H9 (cell line): Measurements from ENCODE around the gene RAET1G. TPM values are rescaled to one million over a fixed set of nuclear protein-coding genes. Genes with fewer than 3 reads are reported as not detected.
A peak's percentile ranks its signal among the peaks of the same experiment; 100 is the strongest.

ENCODE experiments used
- DNase-seq: peaks from one replicate; pipeline ENCODE4 v3.0.0-alpha.2; 2017
- H2AFZ ChIP-seq: one replicate; pipeline ENCODE4 v1.6.1; 2013; ENCODE audit warnings: mild to moderate bottlenecking, low read length, control low read depth, moderate library complexity
- H2AK5ac ChIP-seq: 2 replicates; pipeline ENCODE4 v1.6.1; 2013; ENCODE audit warnings: low read length, control low read depth, mixed read lengths; ENCODE audit not compliant: insufficient read length
- H2BK120ac ChIP-seq: one replicate; pipeline ENCODE4 v1.6.1; 2013; ENCODE audit warnings: low read depth, mild to moderate bottlenecking, low read length, control low read depth, inconsistent platforms; ENCODE audit not compliant: poor library complexity, severe bottlenecking
- H2BK12ac ChIP-seq: 2 replicates; pipeline ENCODE4 v1.6.1; 2013; ENCODE audit warnings: low read length, control low read depth, mixed read lengths, low read depth; ENCODE audit not compliant: insufficient read length
- H2BK15ac ChIP-seq: 2 replicates; pipeline ENCODE4 v1.6.1; 2013; ENCODE audit warnings: low read depth, low read length, control low read depth
- H2BK20ac ChIP-seq: one replicate; pipeline ENCODE4 v1.6.1; 2013; ENCODE audit warnings: low read depth, mild to moderate bottlenecking, low read length, control low read depth, inconsistent platforms; ENCODE audit not compliant: poor library complexity, severe bottlenecking
- H2BK5ac ChIP-seq: 2 replicates; pipeline ENCODE4 v1.6.1; 2013; ENCODE audit warnings: low read length, control low read depth, mixed read lengths; ENCODE audit not compliant: insufficient read length
- H3K14ac ChIP-seq: 2 replicates; pipeline ENCODE4 v1.6.1; 2013; ENCODE audit warnings: low read length, control low read depth; ENCODE audit not compliant: insufficient read depth
- H3K18ac ChIP-seq: 2 replicates; pipeline ENCODE4 v1.6.1; 2013; ENCODE audit warnings: low read depth, mild to moderate bottlenecking, mixed read lengths, low read length, control low read depth; ENCODE audit not compliant: insufficient read length
- H3K23ac ChIP-seq: 2 replicates; pipeline ENCODE4 v1.6.1; 2013; ENCODE audit warnings: low read length, control low read depth, mixed read lengths, low read depth; ENCODE audit not compliant: insufficient read length
- H3K23me2 ChIP-seq: 2 replicates; pipeline ENCODE4 v1.6.1; 2013; ENCODE audit warnings: low read depth, mild to moderate bottlenecking, mixed read lengths, low read length, control low read depth; ENCODE audit not compliant: insufficient read length, poor library complexity, severe bottlenecking
- H3K27ac ChIP-seq: 2 replicates; pipeline ENCODE4 v1.5.1; 2013; ENCODE audit warnings: low read length, control low read depth, mixed read lengths, low read depth; ENCODE audit not compliant: insufficient read length
- H3K27me3 ChIP-seq: 2 replicates; pipeline ENCODE4 v1.6.1; 2013; ENCODE audit warnings: low read length, control low read depth, inconsistent platforms; ENCODE audit not compliant: insufficient read depth
- H3K4ac ChIP-seq: 2 replicates; pipeline ENCODE4 v1.6.1; 2013; ENCODE audit warnings: low read depth, mild to moderate bottlenecking, control low read depth, inconsistent platforms, low read length, moderate library complexity
- H3K4me1 ChIP-seq: 2 replicates; pipeline ENCODE4 v1.6.1; 2013; ENCODE audit warnings: low read length, control low read depth, inconsistent platforms; ENCODE audit not compliant: insufficient read depth
- H3K4me2 ChIP-seq: 2 replicates; pipeline ENCODE4 v1.6.1; 2013; ENCODE audit warnings: low read length, control low read depth, mixed read lengths; ENCODE audit not compliant: insufficient read length, insufficient read depth
- H3K56ac ChIP-seq: 2 replicates; pipeline ENCODE4 v1.6.1; 2013; ENCODE audit warnings: low read depth, mild to moderate bottlenecking, mixed read lengths, low read length, control low read depth; ENCODE audit not compliant: insufficient read length
- H3K79me1 ChIP-seq: 2 replicates; pipeline ENCODE4 v1.6.1; 2013; ENCODE audit warnings: low read depth, mild to moderate bottlenecking, moderate library complexity, low read length, control low read depth, inconsistent platforms; ENCODE audit not compliant: insufficient read depth, poor library complexity, severe bottlenecking
- H3K79me2 ChIP-seq: 2 replicates; pipeline ENCODE4 v1.6.1; 2013; ENCODE audit warnings: low read length, control low read depth, inconsistent platforms; ENCODE audit not compliant: insufficient read depth
- H3K9ac ChIP-seq: 2 replicates; pipeline ENCODE4 v1.6.1; 2013; ENCODE audit warnings: low read length, control low read depth, mixed read lengths; ENCODE audit not compliant: insufficient read length; ENCODE audit errors: extremely low read depth
- H3K9me3 ChIP-seq: one replicate; pipeline ENCODE4 v1.6.1; 2013; ENCODE audit warnings: low read depth, low read length, inconsistent platforms; ENCODE audit not compliant: control insufficient read depth
- H3T11ph ChIP-seq: one replicate; pipeline ENCODE4 v1.6.1; 2013; ENCODE audit warnings: mild to moderate bottlenecking, low read length, control low read depth, inconsistent platforms
- H4K20me1 ChIP-seq: one replicate; pipeline ENCODE4 v1.6.1; 2013; ENCODE audit not compliant: control insufficient read depth, insufficient read length, insufficient read depth
- H4K5ac ChIP-seq: 2 replicates; pipeline ENCODE4 v1.6.1; 2013; ENCODE audit warnings: low read depth, mild to moderate bottlenecking, mixed read lengths, low read length, control low read depth; ENCODE audit not compliant: insufficient read length
- H4K8ac ChIP-seq: replicated peaks from 2 replicates; pipeline ENCODE4 v1.6.1; 2013; ENCODE audit warnings: low read length, control low read depth, mixed read lengths, low read depth; ENCODE audit not compliant: insufficient read length
- H4K91ac ChIP-seq: 2 replicates; pipeline ENCODE4 v1.6.1; 2013; ENCODE audit warnings: low read depth, mild to moderate bottlenecking, moderate library complexity, mixed read lengths, low read length, control low read depth; ENCODE audit not compliant: insufficient read length
- H3K27ac Mint-ChIP-seq, 3 experiments: 2 replicates in 2 of 3; 3 replicates in 1 of 3; pipeline ENCODE4 v1.8.0; 2020 to 2021; ENCODE audit warnings: mixed read lengths in 3 of 3, mild to moderate bottlenecking in 1 of 3, moderate library complexity in 1 of 3
- H3K27me3 Mint-ChIP-seq: 2 replicates; pipeline ENCODE4 v1.8.0; 2021; ENCODE audit warnings: low read depth, mild to moderate bottlenecking, moderate library complexity, mixed read lengths
- H3K36me3 Mint-ChIP-seq, 3 experiments: 2 replicates in 2 of 3; 3 replicates in 1 of 3; pipeline ENCODE4 v1.8.0; 2020 to 2021; ENCODE audit warnings: low read depth in 3 of 3, mixed read lengths in 3 of 3; ENCODE audit not compliant: insufficient read depth in 1 of 3
- H3K4me1 Mint-ChIP-seq, 2 experiments: 2 replicates each; pipeline ENCODE4 v1.8.0; 2020; ENCODE audit warnings: mixed read lengths in 2 of 2
- H3K4me3 Mint-ChIP-seq, 2 experiments: 2 replicates in 1 of 2; 3 replicates in 1 of 2; pipeline ENCODE4 v1.8.0; 2020 to 2021; ENCODE audit warnings: mild to moderate bottlenecking in 2 of 2, mixed read lengths in 2 of 2, moderate library complexity in 1 of 2
- H3K9me3 Mint-ChIP-seq, 2 experiments: 2 replicates in 1 of 2; 3 replicates in 1 of 2; pipeline ENCODE4 v1.8.0; 2020; ENCODE audit warnings: mild to moderate bottlenecking in 2 of 2, mixed read lengths in 2 of 2, moderate library complexity in 1 of 2
- WGBS: extraction: QIAGEN DNeasy Blood & Tissue Kit; methylation state at CpG from one replicate; pipeline ENCODE4 v1.1.7; 2013; ENCODE audit warnings: missing lambda C conversion rate, low lambda C conversion rate, mixed read lengths; ENCODE audit not compliant: insufficient read length; ENCODE audit errors: extremely low coverage; 5-methylcytosine and 5-hydroxymethylcytosine counted together
- long read RNA-seq: library from polyadenylated mRNA; unstranded; transcript quantifications from one replicate; pipeline ENCODE4 v2.0.0, GENCODE V29; 2020
- total RNA-seq: library from RNA; stranded (reverse); gene quantifications from 2 replicates; pipeline ENCODE4 v1.2.1, GENCODE V29; 2021
- TF ChIP-seq, protein P1 (sequence below): fragments of 200-600 bp; sonication (generic); conservative IDR thresholded peaks from 3 replicates; pipeline ENCODE4 v1.8.0; 2021; ENCODE audit warnings: antibody characterized with exemption, mild to moderate bottlenecking

Gene RAET1G
- total RNA-seq = not detected in 2 replicates
- long read RNA-seq = 0 reads

DNA sequence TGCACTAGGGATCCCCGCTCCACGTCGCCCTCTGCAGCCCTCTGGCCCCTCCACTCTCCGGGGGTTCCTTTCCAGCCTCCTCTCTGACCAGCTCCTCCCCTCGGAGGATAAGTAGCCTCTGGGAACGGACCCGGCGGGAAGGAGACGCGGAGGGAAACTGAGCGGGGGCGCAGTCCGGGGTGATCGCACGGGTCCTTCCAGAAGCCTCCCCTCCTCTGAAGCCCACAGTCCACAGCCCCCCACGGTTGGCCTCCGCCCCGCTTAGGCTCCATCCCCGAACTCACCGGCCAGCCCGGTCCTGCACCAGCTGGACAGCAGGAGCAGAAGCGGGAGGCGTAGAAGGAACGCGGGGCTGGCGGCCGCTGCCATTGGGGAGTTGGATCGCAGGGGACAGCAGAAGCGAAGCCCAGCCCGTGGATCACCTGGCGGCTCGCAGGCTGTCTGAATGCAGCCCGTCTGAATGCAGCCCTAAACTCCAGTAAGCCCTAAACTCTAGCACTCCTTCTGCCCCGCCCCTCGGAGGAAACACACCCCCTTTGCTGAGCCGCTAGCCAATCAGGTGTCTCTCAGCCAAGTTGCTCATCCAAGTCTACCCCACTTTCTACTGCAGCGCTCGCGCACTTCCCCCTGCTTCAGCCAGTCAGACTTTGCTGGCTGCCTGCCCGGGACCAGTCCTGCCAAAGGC is at the start of gene RAET1G:
TSS of gene RAET1G (minus strand) at position 480 of the 685 bp plus-strand sequence. CDS start at position 369, 111 bp downstream.
- H3K23ac ChIP-seq = no peak within 1 kb of the TSS
- H3K79me2 ChIP-seq = no peaks in the 10 kb centered on the region
- no peak within 1 kb of the TSS for H3K9ac ChIP-seq
- no peak within 1 kb of the TSS for H4K91ac ChIP-seq
- H3K27me3 ChIP-seq = peaks cover 47% of the 10 kb centered on the region
- H3K27ac Mint-ChIP-seq = no peak within 1 kb of the TSS; a peak in 1 of 7 replicates
- no peaks in the 10 kb centered on the region for H4K20me1 ChIP-seq
- no peak within 1 kb of the TSS for H2BK5ac ChIP-seq
- H3K18ac ChIP-seq = no peak within 1 kb of the TSS
- H3K9me3 Mint-ChIP-seq = peaks cover 4 to 6% of the 10 kb centered on the region in 2 experiments; a peak in 4 of 5 replicates
- no peak within 1 kb of the TSS for H3K4ac ChIP-seq
- peaks cover 12 to 19% of the 10 kb centered on the region in 2 experiments for H3K4me1 Mint-ChIP-seq
- TF ChIP-seq, protein P1, sequence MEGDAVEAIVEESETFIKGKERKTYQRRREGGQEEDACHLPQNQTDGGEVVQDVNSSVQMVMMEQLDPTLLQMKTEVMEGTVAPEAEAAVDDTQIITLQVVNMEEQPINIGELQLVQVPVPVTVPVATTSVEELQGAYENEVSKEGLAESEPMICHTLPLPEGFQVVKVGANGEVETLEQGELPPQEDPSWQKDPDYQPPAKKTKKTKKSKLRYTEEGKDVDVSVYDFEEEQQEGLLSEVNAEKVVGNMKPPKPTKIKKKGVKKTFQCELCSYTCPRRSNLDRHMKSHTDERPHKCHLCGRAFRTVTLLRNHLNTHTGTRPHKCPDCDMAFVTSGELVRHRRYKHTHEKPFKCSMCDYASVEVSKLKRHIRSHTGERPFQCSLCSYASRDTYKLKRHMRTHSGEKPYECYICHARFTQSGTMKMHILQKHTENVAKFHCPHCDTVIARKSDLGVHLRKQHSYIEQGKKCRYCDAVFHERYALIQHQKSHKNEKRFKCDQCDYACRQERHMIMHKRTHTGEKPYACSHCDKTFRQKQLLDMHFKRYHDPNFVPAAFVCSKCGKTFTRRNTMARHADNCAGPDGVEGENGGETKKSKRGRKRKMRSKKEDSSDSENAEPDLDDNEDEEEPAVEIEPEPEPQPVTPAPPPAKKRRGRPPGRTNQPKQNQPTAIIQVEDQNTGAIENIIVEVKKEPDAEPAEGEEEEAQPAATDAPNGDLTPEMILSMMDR = no peak
- H2AFZ ChIP-seq = no peak within 1 kb of the TSS
- no peaks in the 10 kb centered on the region; a peak in 1 of 7 replicates for H3K36me3 Mint-ChIP-seq
- WGBS = no CpG with 5 or more reads among the region's 40 CpGs
- H2AK5ac ChIP-seq = no peak within 1 kb of the TSS
- H2BK15ac ChIP-seq = no peak within 1 kb of the TSS
- H3K27me3 Mint-ChIP-seq = peaks cover 94% of the 10 kb centered on the region
- no peaks in the 10 kb centered on the region for H3K79me1 ChIP-seq
- peak; percentile 97 for DNase-seq
- no peak within 1 kb of the TSS for H4K5ac ChIP-seq
- no peak within 1 kb of the TSS for H2BK120ac ChIP-seq
- no peak within 1 kb of the TSS for H2BK20ac ChIP-seq
- no peak within 1 kb of the TSS for H3K27ac ChIP-seq
- H3K4me3 Mint-ChIP-seq = peak within 1 kb of the TSS; percentile 69 to 87
- no peak within 1 kb of the TSS for H3T11ph ChIP-seq
- H3K4me2 ChIP-seq = peak within 1 kb of the TSS; percentile 78
- H3K9me3 ChIP-seq = no peaks in the 10 kb centered on the region
- no peaks in the 10 kb centered on the region for H3K4me1 ChIP-seq
- H4K8ac ChIP-seq = no peak within 1 kb of the TSS
- peaks cover 19% of the 10 kb centered on the region for H3K23me2 ChIP-seq
- no peak within 1 kb of the TSS for H2BK12ac ChIP-seq
- no peak within 1 kb of the TSS for H3K56ac ChIP-seq
- no peak within 1 kb of the TSS for H3K14ac ChIP-seq
